Measurements from ENCODE around the gene PHF3.

DNA sequence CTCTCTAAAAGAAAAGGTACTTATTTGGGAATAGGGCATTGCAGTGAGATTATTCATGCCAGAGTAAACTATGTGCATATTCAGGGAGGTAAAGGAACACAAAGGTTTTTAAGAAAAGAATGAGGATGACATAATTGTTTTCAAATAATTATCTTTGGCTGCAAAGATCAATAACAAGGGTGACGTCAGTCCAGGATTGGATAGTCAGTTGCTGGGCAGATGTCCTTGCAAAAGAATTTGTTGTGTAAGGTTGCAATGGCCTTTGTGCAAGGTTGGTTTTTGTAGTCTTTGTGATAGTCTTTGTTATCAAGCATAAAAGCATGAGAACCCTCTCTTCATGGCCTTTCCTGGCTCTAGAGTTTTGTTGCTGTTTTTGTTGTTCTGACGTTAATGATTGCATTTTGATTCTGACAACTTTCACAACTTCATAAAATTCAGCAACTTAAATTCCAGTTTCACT lies 45.6 kb upstream of the PHF3 start:
- TF ChIP-seq, protein P1, sequence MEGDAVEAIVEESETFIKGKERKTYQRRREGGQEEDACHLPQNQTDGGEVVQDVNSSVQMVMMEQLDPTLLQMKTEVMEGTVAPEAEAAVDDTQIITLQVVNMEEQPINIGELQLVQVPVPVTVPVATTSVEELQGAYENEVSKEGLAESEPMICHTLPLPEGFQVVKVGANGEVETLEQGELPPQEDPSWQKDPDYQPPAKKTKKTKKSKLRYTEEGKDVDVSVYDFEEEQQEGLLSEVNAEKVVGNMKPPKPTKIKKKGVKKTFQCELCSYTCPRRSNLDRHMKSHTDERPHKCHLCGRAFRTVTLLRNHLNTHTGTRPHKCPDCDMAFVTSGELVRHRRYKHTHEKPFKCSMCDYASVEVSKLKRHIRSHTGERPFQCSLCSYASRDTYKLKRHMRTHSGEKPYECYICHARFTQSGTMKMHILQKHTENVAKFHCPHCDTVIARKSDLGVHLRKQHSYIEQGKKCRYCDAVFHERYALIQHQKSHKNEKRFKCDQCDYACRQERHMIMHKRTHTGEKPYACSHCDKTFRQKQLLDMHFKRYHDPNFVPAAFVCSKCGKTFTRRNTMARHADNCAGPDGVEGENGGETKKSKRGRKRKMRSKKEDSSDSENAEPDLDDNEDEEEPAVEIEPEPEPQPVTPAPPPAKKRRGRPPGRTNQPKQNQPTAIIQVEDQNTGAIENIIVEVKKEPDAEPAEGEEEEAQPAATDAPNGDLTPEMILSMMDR (conservative IDR thresholded peaks at IDR 0.05; ENCODE audit: low read depth in 2 of 2): no peak
- no peak for TF ChIP-seq EZH2 (IDR thresholded peaks at IDR 0.05; ENCODE audit: low read depth, unreplicated experiment)
- TF ChIP-seq, protein P2, sequence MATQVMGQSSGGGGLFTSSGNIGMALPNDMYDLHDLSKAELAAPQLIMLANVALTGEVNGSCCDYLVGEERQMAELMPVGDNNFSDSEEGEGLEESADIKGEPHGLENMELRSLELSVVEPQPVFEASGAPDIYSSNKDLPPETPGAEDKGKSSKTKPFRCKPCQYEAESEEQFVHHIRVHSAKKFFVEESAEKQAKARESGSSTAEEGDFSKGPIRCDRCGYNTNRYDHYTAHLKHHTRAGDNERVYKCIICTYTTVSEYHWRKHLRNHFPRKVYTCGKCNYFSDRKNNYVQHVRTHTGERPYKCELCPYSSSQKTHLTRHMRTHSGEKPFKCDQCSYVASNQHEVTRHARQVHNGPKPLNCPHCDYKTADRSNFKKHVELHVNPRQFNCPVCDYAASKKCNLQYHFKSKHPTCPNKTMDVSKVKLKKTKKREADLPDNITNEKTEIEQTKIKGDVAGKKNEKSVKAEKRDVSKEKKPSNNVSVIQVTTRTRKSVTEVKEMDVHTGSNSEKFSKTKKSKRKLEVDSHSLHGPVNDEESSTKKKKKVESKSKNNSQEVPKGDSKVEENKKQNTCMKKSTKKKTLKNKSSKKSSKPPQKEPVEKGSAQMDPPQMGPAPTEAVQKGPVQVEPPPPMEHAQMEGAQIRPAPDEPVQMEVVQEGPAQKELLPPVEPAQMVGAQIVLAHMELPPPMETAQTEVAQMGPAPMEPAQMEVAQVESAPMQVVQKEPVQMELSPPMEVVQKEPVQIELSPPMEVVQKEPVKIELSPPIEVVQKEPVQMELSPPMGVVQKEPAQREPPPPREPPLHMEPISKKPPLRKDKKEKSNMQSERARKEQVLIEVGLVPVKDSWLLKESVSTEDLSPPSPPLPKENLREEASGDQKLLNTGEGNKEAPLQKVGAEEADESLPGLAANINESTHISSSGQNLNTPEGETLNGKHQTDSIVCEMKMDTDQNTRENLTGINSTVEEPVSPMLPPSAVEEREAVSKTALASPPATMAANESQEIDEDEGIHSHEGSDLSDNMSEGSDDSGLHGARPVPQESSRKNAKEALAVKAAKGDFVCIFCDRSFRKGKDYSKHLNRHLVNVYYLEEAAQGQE (IDR thresholded peaks at IDR 0.05; ENCODE audit: unreplicated experiment): no peak
- no peak for TF ChIP-seq JUNB (IDR thresholded peaks at IDR 0.05; ENCODE audit: unreplicated experiment)
- no peak for TF ChIP-seq POLR2AphosphoS5 (IDR thresholded peaks at IDR 0.05; ENCODE audit: low read depth)
- TF ChIP-seq ZNF114 (CRISPR knock-in tag; IDR thresholded peaks at IDR 0.05): no peak
- no peak for TF ChIP-seq EZH2phosphoT487 (IDR thresholded peaks at IDR 0.05; ENCODE audit: unreplicated experiment)
- no peak for TF ChIP-seq CREB1 (CRISPR knock-in tag; IDR thresholded peaks at IDR 0.05; ENCODE audit: low read depth)
- TF ChIP-seq, protein P3, sequence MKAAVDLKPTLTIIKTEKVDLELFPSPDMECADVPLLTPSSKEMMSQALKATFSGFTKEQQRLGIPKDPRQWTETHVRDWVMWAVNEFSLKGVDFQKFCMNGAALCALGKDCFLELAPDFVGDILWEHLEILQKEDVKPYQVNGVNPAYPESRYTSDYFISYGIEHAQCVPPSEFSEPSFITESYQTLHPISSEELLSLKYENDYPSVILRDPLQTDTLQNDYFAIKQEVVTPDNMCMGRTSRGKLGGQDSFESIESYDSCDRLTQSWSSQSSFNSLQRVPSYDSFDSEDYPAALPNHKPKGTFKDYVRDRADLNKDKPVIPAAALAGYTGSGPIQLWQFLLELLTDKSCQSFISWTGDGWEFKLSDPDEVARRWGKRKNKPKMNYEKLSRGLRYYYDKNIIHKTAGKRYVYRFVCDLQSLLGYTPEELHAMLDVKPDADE (IDR thresholded peaks at IDR 0.05): no peak
- TF ChIP-seq NANOG (IDR thresholded peaks at IDR 0.05; ENCODE audit: borderline replicate concordance): no peak
- TF ChIP-seq STAT1 (IDR thresholded peaks at IDR 0.05; ENCODE audit: unreplicated experiment): no peak
